ENCODE results near the gene SMIM3. TPM values are rescaled to one million over a fixed set of nuclear protein-coding genes. Genes with fewer than 3 reads are reported as not detected.
"Not testable (repeated sequence)": the region's sequence is repeated elsewhere in the genome, so short reads cannot be mapped to it uniquely, and the experiment has no call there.

SMIM3 gene
- total RNA-seq, 1 donor from 2014 or later = 5.7 TPM

DNA sequence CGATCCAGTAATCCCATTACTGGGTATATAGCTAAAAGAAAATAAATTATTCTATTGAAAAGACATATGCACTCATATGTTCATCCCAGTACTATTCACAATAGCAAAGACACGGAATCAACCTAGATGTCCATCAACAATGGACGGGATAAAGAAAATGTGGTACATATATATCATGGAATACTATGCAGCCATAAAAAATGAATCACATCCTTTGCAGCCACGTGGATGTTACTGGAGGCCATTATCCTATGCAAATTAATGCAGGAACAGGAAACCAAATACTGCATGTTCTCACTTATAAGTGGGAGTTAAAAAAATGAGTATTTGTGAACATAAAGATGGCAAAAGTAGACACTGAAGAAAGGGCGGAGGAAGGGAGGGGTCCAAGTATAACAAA lies 51.2 kb downstream of the SMIM3 start:
- Mint-ChIP-seq H3K27me3 (ENCODE audit: low read depth) (peaks cover 15% of the 10 kb centered on the region), H3K27ac (ENCODE audit: unreplicated experiment) (no peak overlapping the region), H3K9me3 (peaks cover 11% of the 10 kb centered on the region), H3K36me3 (ENCODE audit: low read depth) (no peaks in the 10 kb centered on the region), H3K4me3 (no peak overlapping the region), H3K4me1 (no peaks in the 10 kb centered on the region)
- DNase-seq (ENCODE audit: low read depth, low spot score) = no peak
- TF ChIP-seq, protein P1, sequence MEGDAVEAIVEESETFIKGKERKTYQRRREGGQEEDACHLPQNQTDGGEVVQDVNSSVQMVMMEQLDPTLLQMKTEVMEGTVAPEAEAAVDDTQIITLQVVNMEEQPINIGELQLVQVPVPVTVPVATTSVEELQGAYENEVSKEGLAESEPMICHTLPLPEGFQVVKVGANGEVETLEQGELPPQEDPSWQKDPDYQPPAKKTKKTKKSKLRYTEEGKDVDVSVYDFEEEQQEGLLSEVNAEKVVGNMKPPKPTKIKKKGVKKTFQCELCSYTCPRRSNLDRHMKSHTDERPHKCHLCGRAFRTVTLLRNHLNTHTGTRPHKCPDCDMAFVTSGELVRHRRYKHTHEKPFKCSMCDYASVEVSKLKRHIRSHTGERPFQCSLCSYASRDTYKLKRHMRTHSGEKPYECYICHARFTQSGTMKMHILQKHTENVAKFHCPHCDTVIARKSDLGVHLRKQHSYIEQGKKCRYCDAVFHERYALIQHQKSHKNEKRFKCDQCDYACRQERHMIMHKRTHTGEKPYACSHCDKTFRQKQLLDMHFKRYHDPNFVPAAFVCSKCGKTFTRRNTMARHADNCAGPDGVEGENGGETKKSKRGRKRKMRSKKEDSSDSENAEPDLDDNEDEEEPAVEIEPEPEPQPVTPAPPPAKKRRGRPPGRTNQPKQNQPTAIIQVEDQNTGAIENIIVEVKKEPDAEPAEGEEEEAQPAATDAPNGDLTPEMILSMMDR (conservative IDR thresholded peaks at IDR 0.05) = no peak

DNA sequence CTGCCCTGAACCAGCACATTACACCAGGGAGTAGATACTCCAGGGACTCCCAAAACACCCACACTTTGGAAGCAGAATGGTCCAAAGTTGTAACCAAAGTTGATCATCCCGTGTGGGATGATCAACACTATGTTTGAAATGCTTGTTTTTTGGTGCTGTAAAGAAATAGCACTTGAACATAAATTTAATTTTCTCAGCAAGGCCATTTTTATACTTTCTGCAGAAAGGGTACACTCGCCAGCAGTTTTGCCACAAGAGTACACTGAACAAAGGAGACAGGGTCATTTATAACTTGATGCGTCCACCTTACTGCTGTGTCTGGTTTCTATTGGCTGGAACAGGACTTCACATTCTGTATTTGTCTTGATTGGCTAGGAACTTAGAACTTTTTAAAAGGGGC lies 53.3 kb downstream of the SMIM3 start:
- not testable (repeated sequence) for H3K27me3 Mint-ChIP-seq (ENCODE audit: low read depth); H3K27ac Mint-ChIP-seq (ENCODE audit: unreplicated experiment); DNase-seq (ENCODE audit: low read depth, low spot score); H3K36me3 Mint-ChIP-seq (ENCODE audit: low read depth); H3K4me1 Mint-ChIP-seq; H3K4me3 Mint-ChIP-seq; H3K9me3 Mint-ChIP-seq

DNA sequence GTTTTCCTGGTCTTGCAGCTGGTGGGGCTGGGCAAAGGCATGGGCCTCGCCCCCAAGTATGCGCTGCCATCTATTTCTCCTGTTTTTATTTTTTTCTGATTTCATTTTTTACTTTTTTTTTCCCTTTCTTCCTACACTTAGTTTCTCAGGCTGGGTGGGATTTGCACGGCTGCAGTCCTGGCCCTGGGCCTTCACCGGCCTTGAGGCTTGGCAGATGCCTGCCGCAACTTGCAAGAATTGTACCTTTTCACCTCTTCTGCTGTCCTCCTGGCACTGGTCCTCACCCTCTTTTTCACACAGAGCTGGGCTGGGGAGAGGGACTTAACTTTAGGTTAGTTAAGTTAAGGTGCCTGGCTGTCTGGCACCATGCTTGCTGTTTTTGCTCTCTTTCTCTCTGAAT lies 57.5 kb downstream of the SMIM3 start:
- Mint-ChIP-seq H3K9me3 (peaks cover 6% of the 10 kb centered on the region), H3K27me3 (ENCODE audit: low read depth) (peaks cover 31% of the 10 kb centered on the region), H3K4me1 (no peaks in the 10 kb centered on the region), H3K36me3 (ENCODE audit: low read depth) (no peaks in the 10 kb centered on the region), H3K27ac (ENCODE audit: unreplicated experiment) (no peak overlapping the region), H3K4me3 (no peak overlapping the region)
- TF ChIP-seq, protein P1 (conservative IDR thresholded peaks at IDR 0.05) = no peak
- no peak for DNase-seq (ENCODE audit: low read depth, low spot score)

DNA sequence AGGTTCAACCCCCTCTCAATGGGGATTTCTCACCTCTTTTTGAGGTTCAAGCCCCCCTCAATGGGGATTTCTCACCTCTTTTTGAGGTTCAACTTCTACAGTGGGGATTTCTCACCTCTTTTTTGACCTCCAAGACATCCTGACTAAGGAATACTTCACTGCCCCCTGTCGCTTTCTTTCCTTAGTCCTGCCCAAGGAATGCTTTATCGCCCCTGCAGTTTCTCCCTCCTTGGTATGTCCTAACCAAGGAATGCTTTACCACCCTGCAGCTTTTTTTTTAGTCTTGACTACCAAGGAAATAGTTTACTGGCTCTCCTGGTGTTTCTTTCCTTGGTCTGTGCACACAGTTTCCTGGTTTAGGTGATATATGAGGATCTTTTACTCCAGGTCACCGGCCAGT lies 58.1 kb downstream of the SMIM3 start:
- no peak for DNase-seq (ENCODE audit: low read depth, low spot score)
- H3K4me3 Mint-ChIP-seq = no peak overlapping the region
- peaks cover 35% of the 10 kb centered on the region for H3K27me3 Mint-ChIP-seq (ENCODE audit: low read depth)
- TF ChIP-seq, protein P1 (conservative IDR thresholded peaks at IDR 0.05) = no peak
- no peak overlapping the region for H3K27ac Mint-ChIP-seq (ENCODE audit: unreplicated experiment)
- no peaks in the 10 kb centered on the region for H3K4me1 Mint-ChIP-seq
- H3K36me3 Mint-ChIP-seq (ENCODE audit: low read depth) = no peaks in the 10 kb centered on the region
- H3K9me3 Mint-ChIP-seq = peaks cover 6% of the 10 kb centered on the region

GRCh38 chr5:150845185-150845859 lies 66.8 kb downstream of the SMIM3 start:
- not testable (repeated sequence) for H3K36me3 Mint-ChIP-seq (ENCODE audit: low read depth); H3K4me3 Mint-ChIP-seq; H3K9me3 Mint-ChIP-seq; H3K27ac Mint-ChIP-seq (ENCODE audit: unreplicated experiment); DNase-seq (ENCODE audit: low read depth, low spot score); H3K4me1 Mint-ChIP-seq
- peaks cover 34% of the 10 kb centered on the region for H3K27me3 Mint-ChIP-seq (ENCODE audit: low read depth)

DNA sequence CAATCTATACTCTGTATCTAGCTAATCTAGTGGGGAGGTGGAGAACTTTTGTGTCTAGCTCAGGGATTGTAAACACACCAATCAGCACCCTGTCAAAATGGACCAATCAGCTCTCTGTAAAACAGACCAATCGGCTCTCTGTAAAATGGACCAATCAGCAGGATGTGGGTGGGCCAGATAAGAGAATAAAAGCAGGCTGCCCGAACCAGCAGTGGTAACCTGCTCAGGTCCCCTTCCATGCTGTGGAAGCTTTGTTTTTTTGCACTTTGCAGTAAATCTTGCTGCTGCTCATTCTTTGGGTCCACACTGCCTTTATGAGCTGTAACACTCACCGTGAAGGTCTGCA lies 67.7 kb downstream of the SMIM3 start, which contains the start of gene IRGM:
IRGM (plus strand) TSS at position 214 of the 346 bp plus-strand sequence. CDS start 1,603 bp downstream, outside the sequence.
- H3K9me3 Mint-ChIP-seq; H3K27ac Mint-ChIP-seq (ENCODE audit: unreplicated experiment); H3K4me1 Mint-ChIP-seq; H3K4me3 Mint-ChIP-seq; H3K36me3 Mint-ChIP-seq (ENCODE audit: low read depth); DNase-seq (ENCODE audit: low read depth, low spot score): not testable (repeated sequence)
- H3K27me3 Mint-ChIP-seq (ENCODE audit: low read depth) = peaks cover 34% of the 10 kb centered on the region

Other genes with a start within 250 kb of the SMIM3 start
- 1.5 TPM in 2 replicates for gene SYNPO, start 138.1 kb upstream of the SMIM3 start, total RNA-seq
- gene MYOZ3, start 117.5 kb upstream of the SMIM3 start, total RNA-seq = 2.6 and 3.2 TPM in 2 replicates
- gene RBM22, start 77.7 kb upstream of the SMIM3 start, total RNA-seq = 64.6 and 65.2 TPM in 2 replicates
- gene DCTN4, start 19.7 kb upstream of the SMIM3 start, total RNA-seq = 77.3 and 83.3 TPM in 2 replicates
- not detected in 2 replicates for gene IRGM, start 67.8 kb downstream of the SMIM3 start, total RNA-seq
- gene ZNF300, start 126.2 kb downstream of the SMIM3 start, total RNA-seq = 12.1 and 12.4 TPM in 2 replicates
- 4.6 and 4.8 TPM in 2 replicates for gene GPX3, start 241.8 kb downstream of the SMIM3 start, total RNA-seq

All from neural crest cell (in vitro differentiated cells).